GM19035 (cell line): Measurements from ENCODE around the gene CAMKMT.

Source experiments
- ATAC-seq: cut with Tn5 transposase; IDR thresholded peaks from one replicate; pipeline ENCODE4 v1.9.1; 2021; ENCODE audit not compliant: unreplicated experiment

The CAMKMT gene

GRCh38 chr2:44817673-44818335, 456.1 kb downstream of the CAMKMT start:
- ATAC-seq: no peak

- ATAC-seq: no peak
These were observed 457.3 kb downstream of the CAMKMT start for GRCh38 chr2:44819061-44819460.

GRCh38 chr2:44821500-44821899, 459.8 kb downstream of the CAMKMT start:
- no peak for ATAC-seq

GRCh38 chr2:44822174-44822573, 460.4 kb downstream of the CAMKMT start:
- no peak for ATAC-seq
